ENCODE results near the gene NEK8. TPM values are rescaled to one million over a fixed set of nuclear protein-coding genes. Genes with fewer than 3 reads are reported as not detected.

NEK8 gene
- polyA plus RNA-seq, 3 donors, result 2.7 to 9.6 (median 3.1) TPM

DNA sequence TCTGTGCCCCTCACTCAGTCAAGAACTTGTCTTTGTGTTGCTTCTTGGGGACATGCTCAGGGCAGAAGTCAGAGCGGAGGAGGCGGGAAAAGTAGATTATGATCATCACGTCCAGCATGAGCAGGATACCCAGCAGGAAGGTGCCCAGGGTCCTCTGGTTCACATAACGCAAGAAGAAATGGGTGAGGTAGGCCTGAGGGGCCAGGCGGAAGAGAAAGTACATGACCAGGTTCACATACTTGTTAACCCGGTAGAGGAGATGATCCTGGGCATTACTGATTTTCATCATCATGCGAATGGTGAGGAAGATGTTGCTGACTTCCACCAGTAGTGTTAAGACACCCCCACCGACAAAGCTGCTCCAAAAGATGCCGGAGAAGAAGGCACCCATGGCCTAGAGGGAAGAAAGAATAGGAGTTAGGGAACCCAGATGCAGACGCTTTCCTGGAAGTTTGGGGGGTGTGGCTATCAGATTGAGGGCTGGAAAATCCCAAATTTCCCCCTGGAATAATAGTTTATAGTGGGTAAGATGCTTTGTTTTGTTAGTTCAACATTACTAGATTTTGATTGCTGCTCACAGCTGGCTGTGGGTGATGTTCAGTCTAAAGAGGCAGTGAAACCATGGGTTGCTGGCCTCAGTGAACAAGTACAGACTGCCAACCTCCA lies 4.0 kb upstream of the NEK8 start:
- Histone ChIP-seq H4K20me1 (ENCODE audit: insufficient read depth, low read length) (peaks cover 57% of the 10 kb centered on the region), H3K4me3 (replicated peaks in 1 of 3; ENCODE audit: low read depth in 2 of 3, low read length in 3 of 3) (peak overlapping the region in 1 of 3 experiments; percentile 96), H3K4me2 (replicated peaks; ENCODE audit: extremely low read depth, low read length, poor library complexity, severe bottlenecking) (peak overlapping the region; percentile 100), H3K79me2 (ENCODE audit: insufficient read depth, low read length) (peaks cover 28% of the 10 kb centered on the region), H3K4me1 (ENCODE audit: control insufficient read depth in 1 of 2, insufficient read depth in 2 of 2, low read length in 2 of 2) (peaks cover 55 to 72% of the 10 kb centered on the region in 2 donors), H3K27me3 (ENCODE audit: control insufficient read depth in 2 of 2, insufficient read depth in 2 of 2, low read length in 2 of 2) (no peaks in the 10 kb centered on the region), H3K9me3 (replicated peaks in 1 of 2; ENCODE audit: control insufficient read depth in 1 of 2, insufficient read depth in 1 of 2, low read length in 2 of 2) (no peaks in the 10 kb centered on the region), H3K27ac (ENCODE audit: low read depth in 1 of 2, low read length in 2 of 2) (no peak overlapping the region), H3K36me3 (replicated peaks in 1 of 2; ENCODE audit: control insufficient read depth in 1 of 2, insufficient read depth in 2 of 2, low read length in 2 of 2) (peaks cover 35 to 40% of the 10 kb centered on the region in 2 donors), H3K9ac (ENCODE audit: insufficient read depth, low read length, poor library complexity, severe bottlenecking) (no peak overlapping the region), H2AFZ (ENCODE audit: insufficient read depth, low read depth, low read length, poor library complexity, severe bottlenecking) (no peak overlapping the region)
- peaks cover 36 to 44% of the 10 kb centered on the region in 2 donors for H3K36me3 Mint-ChIP-seq
- intact Hi-C loops (cut with micrococcal nuclease), result loop anchor here in 1 of 2 donors (5.0 kb wide), 1 partner anchor 88 kb away; no protein-coding TSS in a partner anchor
- peaks cover 62% of the 10 kb centered on the region for H3K4me1 Mint-ChIP-seq
- DNase-seq, result no peak
- 94% methylated on average over 8 of the region's 10 CpGs for WGBS (ENCODE audit: insufficient coverage)
- TF ChIP-seq CTCF (IDR thresholded peaks at IDR 0.05), result no peak
- peaks cover 0 to 2% (median 0%) of the 10 kb centered on the region in 7 donors for H3K9me3 Mint-ChIP-seq
- H3K4me3 Mint-ChIP-seq, result peak overlapping the region; percentile 13 to 48
- peak overlapping the region in 3 of 7 donors; percentile 11 to 55 (median 40) for H3K27ac Mint-ChIP-seq
- peaks cover 2 to 15% (median 6%) of the 10 kb centered on the region in 3 donors for H3K27me3 Mint-ChIP-seq (ENCODE audit: low read depth in 3 of 3)

- H3K79me2 ChIP-seq (ENCODE audit: insufficient read depth, low read length), result peaks cover 23% of the 10 kb centered on the region
- peak overlapping the region; percentile 28 for H3K9ac ChIP-seq (ENCODE audit: insufficient read depth, low read length, poor library complexity, severe bottlenecking)
- TF ChIP-seq CTCF (IDR thresholded peaks at IDR 0.05), result no peak
- intact Hi-C loops (cut with micrococcal nuclease), result loop anchor here in 1 of 2 donors (5.0 kb wide), 1 partner anchor 87 kb away; no protein-coding TSS in a partner anchor
- no CpG with 5 or more reads among the region's 20 CpGs for WGBS (ENCODE audit: insufficient coverage)
- no peak for DNase-seq
- H3K27ac Mint-ChIP-seq, result peak overlapping the region in 4 of 7 donors; percentile 7 to 70 (median 50)
- no peaks in the 10 kb centered on the region for H3K9me3 ChIP-seq (replicated peaks in 1 of 2; ENCODE audit: control insufficient read depth in 1 of 2, insufficient read depth in 1 of 2, low read length in 2 of 2)
- H3K4me3 Mint-ChIP-seq, result peak overlapping the region; percentile 89 to 94
- peak overlapping the region; percentile 11 to 96 (median 66) for H3K4me3 ChIP-seq (replicated peaks in 1 of 3; ENCODE audit: low read depth in 2 of 3, low read length in 3 of 3)
- peak overlapping the region; percentile 75 for H2AFZ ChIP-seq (ENCODE audit: insufficient read depth, low read depth, low read length, poor library complexity, severe bottlenecking)
- peaks cover 65% of the 10 kb centered on the region for H3K4me1 Mint-ChIP-seq
- H4K20me1 ChIP-seq (ENCODE audit: insufficient read depth, low read length), result peaks cover 54% of the 10 kb centered on the region
- H3K4me2 ChIP-seq (replicated peaks; ENCODE audit: extremely low read depth, low read length, poor library complexity, severe bottlenecking), result peak overlapping the region; percentile 100
- peaks cover 36 to 44% of the 10 kb centered on the region in 2 donors for H3K36me3 Mint-ChIP-seq
- H3K36me3 ChIP-seq (replicated peaks in 1 of 2; ENCODE audit: control insufficient read depth in 1 of 2, insufficient read depth in 2 of 2, low read length in 2 of 2), result peaks cover 35 to 40% of the 10 kb centered on the region in 2 donors
- no peak overlapping the region for H3K27ac ChIP-seq (ENCODE audit: low read depth in 1 of 2, low read length in 2 of 2)
- peaks cover 2 to 15% (median 7%) of the 10 kb centered on the region in 3 donors for H3K27me3 Mint-ChIP-seq (ENCODE audit: low read depth in 3 of 3)
- no peaks in the 10 kb centered on the region for H3K27me3 ChIP-seq (ENCODE audit: control insufficient read depth in 2 of 2, insufficient read depth in 2 of 2, low read length in 2 of 2)
- H3K9me3 Mint-ChIP-seq, result peaks cover 0 to 2% (median 0%) of the 10 kb centered on the region in 7 donors
- H3K4me1 ChIP-seq (ENCODE audit: control insufficient read depth in 1 of 2, insufficient read depth in 2 of 2, low read length in 2 of 2), result peaks cover 58 to 72% of the 10 kb centered on the region in 2 donors
Observed at GRCh38 chr17:28725166-28725659, 3.4 kb upstream of the NEK8 start.
